Peyer's patch (tissue), 4 donors: ENCODE results near the gene SPSB4.

Source experiments
- POLR2A ChIP-seq, 2 donors: fragments of 450-650 bp; IDR thresholded peaks; one replicate each; pipeline ENCODE4 v1.5.1; 2017; ENCODE audit warnings: antibody characterized with exemption in 2 of 2, mild to moderate bottlenecking in 2 of 2, moderate library complexity in 2 of 2
- TF ChIP-seq, protein P1 (sequence below), 6 experiments: fragments of 450-650 bp in 4 of 6; fragments of 200-600 bp in 2 of 6; sonication (generic) in 1 of 6; IDR thresholded peaks; one replicate each; pipeline ENCODE4 v1.5.1; 2017 to 2019; ENCODE audit warnings: antibody characterized with exemption in 6 of 6, mild to moderate bottlenecking in 3 of 6, moderate library complexity in 1 of 6

DNA sequence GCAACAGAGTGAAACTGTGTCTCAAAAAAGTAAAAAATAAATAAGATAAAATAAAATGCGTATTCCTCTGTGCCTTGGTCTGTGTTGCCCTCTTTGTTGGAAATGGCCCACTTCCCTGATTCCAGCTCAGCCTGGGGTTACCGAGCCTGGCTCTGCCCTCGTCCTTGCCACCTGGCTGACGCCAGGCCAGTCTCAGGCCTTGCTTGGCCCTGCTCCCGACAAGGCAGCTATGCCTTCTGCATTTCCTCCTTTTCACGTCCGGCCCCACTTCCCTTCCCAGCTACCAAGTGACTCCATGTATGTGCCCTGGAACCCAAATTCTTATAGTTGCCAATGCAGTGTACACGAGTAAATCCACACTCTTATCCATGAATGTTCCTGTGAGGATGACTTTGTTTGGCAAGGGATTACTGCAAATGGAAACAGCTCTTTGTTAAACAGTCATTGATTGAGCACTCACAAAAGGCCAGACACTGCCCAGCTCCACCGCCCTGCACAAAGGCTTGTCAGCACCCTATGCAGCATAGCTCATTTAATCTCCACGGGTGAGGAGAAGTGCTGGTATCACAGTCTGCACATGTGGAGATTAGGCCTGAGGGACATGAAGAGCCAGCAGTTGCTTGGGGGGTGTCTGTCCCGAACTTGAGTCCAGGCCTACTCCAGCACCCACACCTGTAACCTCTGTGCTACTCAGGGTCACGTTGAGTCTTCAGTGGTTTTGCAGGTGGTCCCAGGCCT lies 25.1 kb downstream of the SPSB4 start:
- TF ChIP-seq, protein P1, sequence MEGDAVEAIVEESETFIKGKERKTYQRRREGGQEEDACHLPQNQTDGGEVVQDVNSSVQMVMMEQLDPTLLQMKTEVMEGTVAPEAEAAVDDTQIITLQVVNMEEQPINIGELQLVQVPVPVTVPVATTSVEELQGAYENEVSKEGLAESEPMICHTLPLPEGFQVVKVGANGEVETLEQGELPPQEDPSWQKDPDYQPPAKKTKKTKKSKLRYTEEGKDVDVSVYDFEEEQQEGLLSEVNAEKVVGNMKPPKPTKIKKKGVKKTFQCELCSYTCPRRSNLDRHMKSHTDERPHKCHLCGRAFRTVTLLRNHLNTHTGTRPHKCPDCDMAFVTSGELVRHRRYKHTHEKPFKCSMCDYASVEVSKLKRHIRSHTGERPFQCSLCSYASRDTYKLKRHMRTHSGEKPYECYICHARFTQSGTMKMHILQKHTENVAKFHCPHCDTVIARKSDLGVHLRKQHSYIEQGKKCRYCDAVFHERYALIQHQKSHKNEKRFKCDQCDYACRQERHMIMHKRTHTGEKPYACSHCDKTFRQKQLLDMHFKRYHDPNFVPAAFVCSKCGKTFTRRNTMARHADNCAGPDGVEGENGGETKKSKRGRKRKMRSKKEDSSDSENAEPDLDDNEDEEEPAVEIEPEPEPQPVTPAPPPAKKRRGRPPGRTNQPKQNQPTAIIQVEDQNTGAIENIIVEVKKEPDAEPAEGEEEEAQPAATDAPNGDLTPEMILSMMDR (IDR thresholded peaks at IDR 0.05) = no peak
- no peak for TF ChIP-seq POLR2A (IDR thresholded peaks at IDR 0.05)
